ENCODE measurements around the gene PTPRB.

DNA sequence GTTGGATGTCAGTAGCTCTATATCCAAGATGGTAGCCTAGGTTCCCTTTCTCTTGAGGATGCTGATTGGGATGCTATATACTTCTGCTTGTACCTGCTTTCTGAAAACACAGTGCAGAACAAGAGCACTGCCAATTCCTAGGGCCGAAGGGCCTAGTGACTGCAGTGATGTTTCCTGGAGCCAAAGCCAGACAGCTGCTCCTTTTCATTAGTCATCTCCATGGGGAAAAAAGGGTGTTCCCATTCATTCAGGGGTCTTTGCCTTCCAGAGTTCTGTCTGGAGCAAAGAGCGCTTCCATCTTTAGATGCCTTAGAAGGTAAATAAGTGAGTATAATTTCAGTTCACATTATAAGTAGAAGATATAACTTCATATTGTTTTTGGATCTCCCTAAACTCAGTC is 85.5 kb downstream of the PTPRB start:
- TF ChIP-seq, protein P1, sequence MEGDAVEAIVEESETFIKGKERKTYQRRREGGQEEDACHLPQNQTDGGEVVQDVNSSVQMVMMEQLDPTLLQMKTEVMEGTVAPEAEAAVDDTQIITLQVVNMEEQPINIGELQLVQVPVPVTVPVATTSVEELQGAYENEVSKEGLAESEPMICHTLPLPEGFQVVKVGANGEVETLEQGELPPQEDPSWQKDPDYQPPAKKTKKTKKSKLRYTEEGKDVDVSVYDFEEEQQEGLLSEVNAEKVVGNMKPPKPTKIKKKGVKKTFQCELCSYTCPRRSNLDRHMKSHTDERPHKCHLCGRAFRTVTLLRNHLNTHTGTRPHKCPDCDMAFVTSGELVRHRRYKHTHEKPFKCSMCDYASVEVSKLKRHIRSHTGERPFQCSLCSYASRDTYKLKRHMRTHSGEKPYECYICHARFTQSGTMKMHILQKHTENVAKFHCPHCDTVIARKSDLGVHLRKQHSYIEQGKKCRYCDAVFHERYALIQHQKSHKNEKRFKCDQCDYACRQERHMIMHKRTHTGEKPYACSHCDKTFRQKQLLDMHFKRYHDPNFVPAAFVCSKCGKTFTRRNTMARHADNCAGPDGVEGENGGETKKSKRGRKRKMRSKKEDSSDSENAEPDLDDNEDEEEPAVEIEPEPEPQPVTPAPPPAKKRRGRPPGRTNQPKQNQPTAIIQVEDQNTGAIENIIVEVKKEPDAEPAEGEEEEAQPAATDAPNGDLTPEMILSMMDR (IDR thresholded peaks at IDR 0.05): no peak
- TF ChIP-seq POLR2AphosphoS5 (IDR thresholded peaks at IDR 0.05) (no peak), POLR2A (IDR thresholded peaks at IDR 0.05) (no peak), EP300 (IDR thresholded peaks at IDR 0.05) (no peak)

Data from suprapubic skin (tissue), 4 donors.